Measurements from ENCODE around the gene C11orf98. TPM values are rescaled to one million over a fixed set of nuclear protein-coding genes. Genes with fewer than 3 reads are reported as not detected.

The C11orf98 gene
- total RNA-seq, 2 donors from 2014 or later = 125 to 140 TPM

DNA sequence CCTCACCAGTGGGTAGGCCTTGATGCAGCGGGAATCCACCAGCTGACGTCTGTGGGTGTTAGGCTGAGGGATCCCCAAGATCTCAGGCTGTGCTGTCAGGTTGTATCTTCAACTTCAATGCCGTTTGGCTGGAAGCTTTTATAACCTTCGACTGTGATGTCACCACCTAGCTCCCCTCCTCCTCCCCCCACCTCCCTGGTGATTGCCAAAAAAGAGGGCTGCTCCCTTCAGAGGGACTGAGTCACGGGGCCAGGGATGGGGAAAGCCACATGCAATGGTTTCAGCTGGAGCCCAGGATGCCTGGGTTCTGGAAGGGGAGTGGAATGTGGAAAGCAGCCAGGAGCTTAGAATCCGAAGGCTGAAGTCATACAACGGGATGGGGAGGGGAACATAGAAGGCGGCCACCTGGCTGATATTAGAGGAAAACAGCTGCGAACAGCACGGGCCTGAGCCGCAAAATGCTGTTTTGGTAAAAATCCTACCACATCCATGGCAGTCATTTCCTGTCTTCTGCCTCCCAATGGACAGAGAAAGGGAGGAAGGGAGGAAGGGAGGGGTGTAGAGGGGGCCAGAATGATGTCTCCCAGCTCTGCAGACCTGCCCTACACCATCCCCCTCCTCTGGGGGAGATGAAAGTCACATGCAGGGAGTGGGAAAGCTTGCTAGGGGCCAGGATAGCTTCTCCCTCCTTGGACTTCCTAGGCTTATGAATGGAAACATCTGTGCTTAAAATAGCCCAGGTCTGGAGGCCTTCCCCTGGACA, 24.6 kb upstream of the C11orf98 start, which contains the start of gene LRRN4CL:
TSS of gene LRRN4CL (minus strand) at position 110 of the 763 bp plus-strand sequence. CDS start 1,022 bp downstream, outside the sequence.
- TF ChIP-seq, protein P1, sequence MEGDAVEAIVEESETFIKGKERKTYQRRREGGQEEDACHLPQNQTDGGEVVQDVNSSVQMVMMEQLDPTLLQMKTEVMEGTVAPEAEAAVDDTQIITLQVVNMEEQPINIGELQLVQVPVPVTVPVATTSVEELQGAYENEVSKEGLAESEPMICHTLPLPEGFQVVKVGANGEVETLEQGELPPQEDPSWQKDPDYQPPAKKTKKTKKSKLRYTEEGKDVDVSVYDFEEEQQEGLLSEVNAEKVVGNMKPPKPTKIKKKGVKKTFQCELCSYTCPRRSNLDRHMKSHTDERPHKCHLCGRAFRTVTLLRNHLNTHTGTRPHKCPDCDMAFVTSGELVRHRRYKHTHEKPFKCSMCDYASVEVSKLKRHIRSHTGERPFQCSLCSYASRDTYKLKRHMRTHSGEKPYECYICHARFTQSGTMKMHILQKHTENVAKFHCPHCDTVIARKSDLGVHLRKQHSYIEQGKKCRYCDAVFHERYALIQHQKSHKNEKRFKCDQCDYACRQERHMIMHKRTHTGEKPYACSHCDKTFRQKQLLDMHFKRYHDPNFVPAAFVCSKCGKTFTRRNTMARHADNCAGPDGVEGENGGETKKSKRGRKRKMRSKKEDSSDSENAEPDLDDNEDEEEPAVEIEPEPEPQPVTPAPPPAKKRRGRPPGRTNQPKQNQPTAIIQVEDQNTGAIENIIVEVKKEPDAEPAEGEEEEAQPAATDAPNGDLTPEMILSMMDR (conservative IDR thresholded peaks at IDR 0.05) = no peak
- Mint-ChIP-seq H3K27me3 (ENCODE audit: insufficient read depth) (peaks cover 8% of the 10 kb centered on the region), H3K4me1 (peaks cover 5% of the 10 kb centered on the region), H3K4me3 (peak within 1 kb of the TSS; percentile 13), H3K27ac (peak within 1 kb of the TSS; percentile 36), H3K36me3 (ENCODE audit: low read depth) (peaks cover 36% of the 10 kb centered on the region), H3K9me3 (no peaks in the 10 kb centered on the region)
- H3K4me3 ChIP-seq (ENCODE audit: low read length) = no peak within 1 kb of the TSS
- H3K27me3 ChIP-seq (ENCODE audit: control insufficient read depth, insufficient read depth, low read length, poor library complexity, severe bottlenecking) = no peaks in the 10 kb centered on the region
- no peaks in the 10 kb centered on the region for H3K9me3 ChIP-seq (ENCODE audit: control insufficient read depth, low read length)
- no peak within 1 kb of the TSS for H3K9ac ChIP-seq (ENCODE audit: extremely low read depth, low read length, poor library complexity, severe bottlenecking)
- DNase-seq = no peak
- peak within 1 kb of the TSS; percentile 24 for H3K27ac ChIP-seq (ENCODE audit: low read depth, low read length)
- H3K4me1 ChIP-seq (ENCODE audit: control insufficient read depth, insufficient read depth, low read length) = no peaks in the 10 kb centered on the region
- 92 to 95% methylated on average over 4 to 11 of the region's 11 CpGs for WGBS, 2 experiments (ENCODE audit: insufficient coverage in 1 of 2, insufficient read length in 1 of 2)
- H3K36me3 ChIP-seq (ENCODE audit: control insufficient read depth, insufficient read depth, low read length) = peaks cover 37% of the 10 kb centered on the region

DNA sequence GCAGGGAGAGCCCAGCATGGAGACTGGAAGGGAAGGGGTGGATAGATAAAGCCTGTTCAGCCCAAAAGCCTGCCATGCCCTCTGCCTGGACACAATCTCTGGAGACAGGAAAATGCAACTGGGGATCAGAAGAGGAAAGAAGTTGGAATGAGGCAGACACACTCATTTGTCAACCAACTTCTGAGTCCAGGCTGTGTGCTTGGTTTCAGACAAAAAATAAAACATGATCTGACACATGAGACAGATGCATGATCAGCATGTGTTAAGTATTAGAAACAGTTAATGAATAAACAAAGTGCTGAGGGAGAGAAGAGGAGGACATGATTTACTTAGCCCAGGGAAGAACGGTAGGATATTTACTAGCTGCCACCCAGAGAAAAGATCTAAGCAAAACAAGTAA, 23.5 kb upstream of the C11orf98 start:
- Histone ChIP-seq H3K27ac (ENCODE audit: low read depth, low read length) (peak overlapping the region; percentile 24), H3K36me3 (ENCODE audit: control insufficient read depth, insufficient read depth, low read length) (peaks cover 28% of the 10 kb centered on the region), H3K27me3 (ENCODE audit: control insufficient read depth, insufficient read depth, low read length, poor library complexity, severe bottlenecking) (no peaks in the 10 kb centered on the region), H3K4me1 (ENCODE audit: control insufficient read depth, insufficient read depth, low read length) (no peaks in the 10 kb centered on the region), H3K9ac (ENCODE audit: extremely low read depth, low read length, poor library complexity, severe bottlenecking) (no peak overlapping the region), H3K4me3 (ENCODE audit: low read length) (no peak overlapping the region), H3K9me3 (ENCODE audit: control insufficient read depth, low read length) (no peaks in the 10 kb centered on the region)
- TF ChIP-seq, protein P1 (conservative IDR thresholded peaks at IDR 0.05) = no peak
- peaks cover 5% of the 10 kb centered on the region for H3K4me1 Mint-ChIP-seq
- no peak for DNase-seq
- no peak overlapping the region for H3K27ac Mint-ChIP-seq
- peaks cover 8% of the 10 kb centered on the region for H3K27me3 Mint-ChIP-seq (ENCODE audit: insufficient read depth)
- H3K4me3 Mint-ChIP-seq = peak overlapping the region; percentile 13
- H3K36me3 Mint-ChIP-seq (ENCODE audit: low read depth) = peaks cover 30% of the 10 kb centered on the region
- 85 to 100% methylated on average over 1 of the region's 1 CpG for WGBS, 2 experiments (ENCODE audit: insufficient coverage in 1 of 2, insufficient read length in 1 of 2)
- H3K9me3 Mint-ChIP-seq = no peaks in the 10 kb centered on the region

DNA sequence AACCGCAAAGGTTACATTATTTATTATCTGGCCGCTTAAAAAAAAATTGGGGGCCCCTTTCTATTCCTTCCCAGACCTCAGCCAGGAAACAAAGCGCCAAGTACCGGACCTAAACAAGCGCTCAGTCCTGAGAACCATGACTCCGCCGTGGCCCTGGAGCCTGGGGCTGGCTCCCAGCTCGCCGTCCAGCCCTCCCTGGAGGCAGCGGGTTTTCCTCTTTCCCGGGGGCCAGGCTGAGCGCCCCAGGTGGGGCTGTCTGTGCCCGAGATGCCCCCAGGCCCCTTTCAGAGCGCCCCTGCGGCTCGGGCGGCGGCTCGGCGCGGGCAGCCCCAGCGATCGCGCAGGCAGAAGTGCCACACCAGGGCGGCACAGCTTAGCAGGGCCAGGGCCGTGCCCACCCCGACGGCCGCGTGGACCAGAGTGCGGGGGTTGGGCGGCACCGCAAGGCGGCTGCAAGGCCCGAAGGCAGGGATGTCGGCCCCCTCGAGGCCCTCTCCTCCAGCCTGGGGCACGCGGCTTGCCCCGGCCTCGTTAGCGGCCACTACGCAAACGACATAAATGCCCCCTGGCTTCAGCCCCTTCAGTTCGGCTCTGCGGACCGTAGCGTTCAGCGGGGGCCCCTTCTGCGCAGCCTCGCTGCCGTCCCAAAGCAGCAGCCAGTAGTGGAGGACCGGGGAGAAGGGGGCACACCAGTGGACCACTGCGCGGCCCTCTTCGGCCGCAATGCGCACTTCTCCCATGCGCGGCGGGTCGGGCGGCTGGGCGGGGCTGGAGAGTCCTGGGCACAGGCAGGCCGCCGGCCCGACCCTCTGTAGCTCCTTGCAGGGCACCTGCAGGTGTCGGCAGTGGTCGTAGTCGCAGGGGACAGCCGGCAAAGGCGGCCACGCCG, 22.7 kb upstream of the C11orf98 start:
- H3K36me3 Mint-ChIP-seq (ENCODE audit: low read depth) = peaks cover 24% of the 10 kb centered on the region
- H3K4me1 ChIP-seq (ENCODE audit: control insufficient read depth, insufficient read depth, low read length) = no peaks in the 10 kb centered on the region
- peaks cover 21% of the 10 kb centered on the region for H3K36me3 ChIP-seq (ENCODE audit: control insufficient read depth, insufficient read depth, low read length)
- H3K9me3 Mint-ChIP-seq = no peaks in the 10 kb centered on the region
- H3K4me3 Mint-ChIP-seq = peak overlapping the region; percentile 13
- TF ChIP-seq, protein P1 (conservative IDR thresholded peaks at IDR 0.05) = peak; percentile 17
- 94% methylated on average over 56 to 74 of the region's 74 CpGs for WGBS, 2 experiments (ENCODE audit: insufficient coverage in 1 of 2, insufficient read length in 1 of 2)
- peaks cover 8% of the 10 kb centered on the region for H3K27me3 Mint-ChIP-seq (ENCODE audit: insufficient read depth)
- no peak overlapping the region for H3K9ac ChIP-seq (ENCODE audit: extremely low read depth, low read length, poor library complexity, severe bottlenecking)
- H3K9me3 ChIP-seq (ENCODE audit: control insufficient read depth, low read length) = no peaks in the 10 kb centered on the region
- H3K27me3 ChIP-seq (ENCODE audit: control insufficient read depth, insufficient read depth, low read length, poor library complexity, severe bottlenecking) = no peaks in the 10 kb centered on the region
- no peak overlapping the region for H3K27ac Mint-ChIP-seq
- peak; percentile 70 for DNase-seq
- H3K27ac ChIP-seq (ENCODE audit: low read depth, low read length) = peak overlapping the region; percentile 24
- no peak overlapping the region for H3K4me3 ChIP-seq (ENCODE audit: low read length)
- peaks cover 5% of the 10 kb centered on the region for H3K4me1 Mint-ChIP-seq

All from endodermal cell (in vitro differentiated cells).